ENCODE measurements around the gene PQBP1.

PQBP1 gene

DNA sequence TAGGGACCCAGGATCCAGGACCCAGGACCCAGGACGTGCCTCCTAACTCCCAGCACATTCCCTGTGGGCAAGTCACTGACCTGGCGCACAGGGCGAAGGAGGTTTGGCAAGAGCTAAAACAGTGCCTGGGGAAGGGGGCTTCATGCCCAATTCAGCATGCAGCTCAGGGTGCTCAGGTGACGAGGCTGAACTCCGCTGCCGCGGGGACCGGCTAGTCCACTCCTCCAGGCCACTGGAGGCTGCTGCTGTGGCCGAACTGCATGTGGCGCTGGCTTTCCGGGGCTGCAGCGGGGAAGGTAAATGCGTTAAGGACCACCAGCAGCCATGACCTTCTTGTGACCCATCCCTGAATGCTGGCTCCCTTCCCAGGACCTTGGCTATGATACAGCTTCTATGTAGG, 26.0 kb downstream of the PQBP1 start:
- DNase-seq (ENCODE audit: low read depth in 2 of 2), result no peak

DNA sequence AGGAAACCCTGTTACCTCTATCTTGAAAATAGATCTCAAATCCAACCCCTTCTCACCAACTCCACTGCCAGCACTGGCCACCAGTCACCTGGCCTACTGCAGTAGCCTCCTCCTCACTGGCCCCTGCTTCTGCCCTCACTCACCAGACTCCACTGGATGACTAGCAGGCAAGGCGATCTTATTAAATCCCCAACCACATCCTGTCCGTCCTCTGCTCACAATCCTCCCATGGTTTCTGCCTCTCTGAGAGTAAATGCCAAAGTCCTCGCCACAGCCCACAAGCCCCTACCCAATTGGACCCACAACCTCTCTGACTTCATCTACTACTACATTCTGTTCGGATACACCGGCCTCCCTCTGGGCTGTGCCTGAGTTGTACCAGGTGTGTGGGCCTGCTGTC, 26.5 kb downstream of the PQBP1 start:
- no peak for DNase-seq (ENCODE audit: low read depth in 2 of 2)

DNA sequence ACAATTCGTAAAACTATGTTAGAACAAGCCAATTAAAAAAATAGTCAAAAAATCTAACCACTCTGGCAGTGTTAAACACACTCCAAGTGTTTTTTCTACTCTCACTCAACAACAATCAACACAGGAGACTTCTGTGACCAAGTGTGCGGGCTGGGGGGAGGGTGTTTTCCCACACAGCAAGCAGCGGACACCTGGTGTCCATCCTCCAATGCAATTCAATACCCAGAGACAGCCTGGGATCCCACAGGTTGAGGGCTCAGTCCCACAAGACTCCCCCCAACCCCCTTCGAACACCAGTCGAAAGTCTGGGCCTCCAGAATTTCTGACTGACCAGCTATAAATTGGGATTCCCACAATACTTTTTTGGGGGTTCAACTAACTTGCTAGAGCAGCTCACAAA, 29.4 kb downstream of the PQBP1 start:
- DNase-seq (ENCODE audit: low read depth in 2 of 2), result no peak

DNA sequence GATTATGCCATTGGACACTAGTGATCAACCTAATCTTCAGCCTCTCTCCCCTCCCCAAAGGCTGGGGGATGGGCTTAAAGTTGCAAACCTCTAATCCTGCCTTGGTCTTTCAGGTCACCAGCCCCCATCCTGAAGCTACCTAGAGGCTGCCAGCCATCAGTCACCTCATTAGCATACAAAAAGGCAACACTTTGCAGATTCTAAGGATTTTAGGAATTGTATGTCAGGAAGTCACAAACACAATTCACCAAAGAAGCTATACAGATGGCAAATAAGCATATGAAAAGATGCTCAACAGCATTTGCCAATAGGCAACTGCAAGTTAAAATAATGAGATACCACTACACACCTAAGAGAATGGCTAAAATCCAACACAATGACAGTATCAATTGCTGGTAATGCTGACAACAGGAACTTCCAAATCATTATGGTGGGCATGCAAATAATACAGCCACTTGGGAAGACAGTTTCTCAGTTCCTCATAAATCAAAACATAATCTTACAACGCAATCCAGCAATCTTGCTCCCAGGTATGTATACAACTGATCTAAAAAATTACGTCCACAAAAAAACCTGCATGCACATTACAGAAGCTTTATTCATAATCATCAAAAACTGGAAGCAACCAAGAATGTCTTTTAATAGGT, 30.1 kb downstream of the PQBP1 start:
- DNase-seq (ENCODE audit: low read depth in 2 of 2), result no peak

DNA sequence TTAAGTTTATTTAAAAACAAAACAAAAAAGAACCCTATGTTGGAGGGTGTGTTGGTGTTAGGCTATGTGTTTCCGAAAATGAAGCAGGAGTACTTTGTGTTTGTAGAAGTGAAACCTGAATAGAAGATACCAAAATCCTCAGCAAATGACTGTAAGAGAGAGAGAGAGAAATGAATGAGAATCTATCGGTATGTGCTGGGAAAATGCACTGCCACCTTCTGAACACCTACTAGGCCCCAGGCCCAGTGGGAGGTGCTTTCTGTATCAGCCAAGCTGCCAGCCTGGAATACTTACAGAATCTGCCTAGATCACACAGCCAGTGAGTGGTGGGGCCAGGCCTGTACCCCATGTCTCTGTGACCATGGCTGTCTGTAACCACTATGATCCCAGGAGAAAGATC, 36.0 kb downstream of the PQBP1 start:
- no peak for DNase-seq (ENCODE audit: low read depth in 2 of 2)

DNA sequence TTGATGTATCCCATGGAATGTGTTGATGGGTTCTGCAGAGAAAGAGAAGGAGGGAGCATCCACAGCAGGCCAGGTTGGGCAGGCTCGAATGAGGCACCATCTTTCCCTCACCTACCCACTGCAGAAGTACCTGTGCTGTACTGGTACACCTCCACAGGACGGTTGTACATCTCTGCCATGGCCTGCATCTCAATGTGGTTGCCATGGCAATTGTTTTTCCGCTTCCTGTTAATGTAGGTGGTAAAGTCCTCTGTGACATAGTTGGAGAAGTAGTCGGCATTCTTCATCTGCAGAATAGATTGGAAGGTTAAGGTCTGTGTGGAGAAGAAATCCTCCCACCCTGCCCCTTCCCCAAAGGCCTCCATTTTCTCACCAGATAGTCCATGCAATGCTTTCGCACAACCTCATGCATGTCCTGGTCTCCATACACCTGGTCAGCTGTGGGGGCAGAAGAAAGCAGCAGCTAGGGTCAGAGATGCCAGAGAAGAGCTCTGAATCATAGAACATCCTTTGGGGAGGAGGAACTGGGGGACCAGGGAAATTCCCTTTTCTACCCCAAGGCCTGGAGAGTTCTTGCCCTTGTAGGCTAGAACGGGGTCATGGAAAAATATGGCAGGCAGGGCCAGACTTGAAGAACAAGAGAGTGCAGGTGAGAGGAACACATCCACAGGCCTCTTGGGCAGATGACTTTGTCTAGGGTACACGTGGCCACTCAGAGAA, 37.0 kb downstream of the PQBP1 start:
- DNase-seq (ENCODE audit: low read depth in 2 of 2), result no peak

DNA sequence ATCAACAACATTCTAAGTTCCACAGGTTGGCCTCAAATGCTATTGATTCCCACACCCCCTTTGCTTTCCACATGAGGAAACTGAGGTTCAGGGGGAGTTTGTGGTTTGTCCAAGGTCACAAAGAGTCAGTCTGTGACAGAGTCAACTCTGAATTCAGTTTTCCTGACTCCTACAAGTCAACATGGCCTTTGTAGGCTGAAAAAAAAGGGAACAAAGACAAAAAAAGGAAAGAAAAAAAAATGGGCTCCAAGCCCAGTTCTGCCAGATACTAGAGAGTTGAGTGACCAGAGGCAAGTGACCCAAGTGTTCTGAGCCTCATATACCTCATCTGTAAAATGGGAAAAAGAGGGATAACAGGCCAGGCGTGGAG, 37.6 kb downstream of the PQBP1 start:
- DNase-seq (ENCODE audit: low read depth in 2 of 2), result no peak

DNA sequence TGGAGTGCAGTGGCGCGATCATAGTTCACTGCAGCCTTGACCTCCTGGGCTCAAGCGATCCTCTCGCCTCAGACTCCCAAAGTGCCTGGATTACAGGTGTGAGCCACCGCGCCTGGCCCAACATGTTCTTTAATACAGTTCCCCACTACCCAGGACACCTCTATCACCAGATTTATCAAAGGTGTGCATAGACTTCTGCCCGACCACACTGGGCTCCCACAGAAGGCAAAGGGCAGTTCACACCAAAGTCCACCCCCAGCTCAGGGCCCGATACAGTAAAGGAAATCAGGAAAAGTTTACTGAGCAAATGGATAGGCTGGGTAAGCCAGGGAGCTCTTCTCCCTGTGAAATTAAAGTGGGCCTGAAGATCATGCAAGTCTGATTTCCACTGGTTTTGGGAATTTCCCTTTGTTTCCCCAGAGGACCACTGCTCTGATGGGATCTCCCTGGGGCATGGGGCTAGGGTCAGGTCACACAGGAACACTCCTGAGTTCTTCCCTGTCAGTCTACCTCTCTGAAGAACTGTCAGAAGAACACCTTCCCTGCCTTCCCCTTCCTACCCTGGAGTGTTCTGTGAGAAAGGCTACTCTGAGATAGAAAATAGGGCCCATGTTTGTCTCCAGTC, 38.8 kb downstream of the PQBP1 start:
- no peak for DNase-seq (ENCODE audit: low read depth in 2 of 2)

DNA sequence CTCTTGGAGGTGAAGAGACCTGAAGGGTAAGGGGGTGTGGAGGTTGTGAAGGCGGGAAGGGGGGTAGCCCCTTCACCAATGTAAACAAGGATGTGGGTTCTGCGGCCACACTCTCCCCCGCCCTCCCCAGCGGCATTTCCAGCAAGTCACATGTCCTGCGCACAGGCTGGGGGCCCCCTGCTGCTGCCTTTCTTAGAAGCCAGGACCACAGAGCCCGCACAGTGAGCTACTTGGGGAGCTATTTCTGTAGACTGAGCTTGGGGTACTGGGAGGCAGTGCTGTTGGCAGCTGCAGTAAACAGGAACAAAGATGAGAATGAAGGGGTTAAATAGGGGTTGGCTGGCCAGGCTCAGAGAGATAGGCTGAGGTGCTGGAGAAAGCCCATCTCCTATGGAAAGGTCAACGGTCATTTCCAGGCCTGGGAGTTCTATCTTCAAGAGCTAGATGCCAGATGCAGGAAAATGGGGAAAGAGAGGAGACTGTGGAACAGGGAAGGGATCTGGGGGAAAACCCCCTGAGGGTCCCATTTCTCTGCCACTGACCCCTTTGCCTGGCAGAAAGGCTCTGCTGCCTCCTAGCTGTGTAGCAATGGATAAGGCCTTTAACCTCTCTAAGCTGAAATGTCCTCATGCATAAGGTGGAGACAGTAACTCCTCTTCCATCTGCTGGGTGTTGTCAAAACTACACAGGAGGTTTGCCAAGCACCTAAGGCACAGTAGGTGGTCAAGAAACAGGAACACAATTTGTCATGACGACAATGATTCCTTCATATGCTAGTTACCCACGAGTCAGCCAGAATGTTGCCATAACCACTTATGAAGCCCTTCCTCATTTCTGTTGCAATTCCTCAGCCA, 39.6 kb downstream of the PQBP1 start:
- peak; percentile 80 to 83 for DNase-seq (ENCODE audit: low read depth in 2 of 2)

DNA sequence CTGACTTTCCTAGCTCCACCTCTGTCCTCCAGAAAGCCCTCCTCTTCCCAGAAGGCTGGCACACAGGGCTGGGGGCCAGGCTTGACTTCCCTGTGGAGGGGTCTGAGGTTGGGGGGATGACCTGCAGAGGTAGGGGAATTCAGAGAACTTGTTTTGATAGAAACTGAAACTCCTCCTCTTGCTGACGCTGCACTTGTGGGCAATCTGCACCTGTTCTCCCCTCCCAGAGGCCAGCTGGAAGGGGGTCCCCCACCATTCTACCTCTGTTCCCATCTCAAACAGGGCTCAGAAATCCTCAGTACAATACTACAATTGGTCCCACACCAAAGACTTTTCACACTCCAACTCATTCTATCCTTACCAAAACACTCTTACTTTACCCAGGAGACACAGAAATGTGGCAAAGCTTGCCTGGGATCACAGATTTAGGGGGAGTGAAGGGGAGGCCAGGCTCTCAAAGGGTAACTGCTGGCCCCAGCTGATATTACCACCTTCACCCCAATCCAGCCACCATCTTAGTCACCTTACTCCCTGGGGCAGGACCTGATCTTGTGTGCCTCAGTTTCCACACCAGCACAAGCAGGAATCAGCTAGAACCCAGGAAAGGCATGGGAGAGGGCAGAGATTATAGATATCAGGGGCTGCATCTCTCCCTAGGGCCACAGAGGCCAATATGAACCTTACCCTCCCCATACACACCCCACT, 41.1 kb downstream of the PQBP1 start:
- DNase-seq (ENCODE audit: low read depth in 2 of 2), result no peak

DNA sequence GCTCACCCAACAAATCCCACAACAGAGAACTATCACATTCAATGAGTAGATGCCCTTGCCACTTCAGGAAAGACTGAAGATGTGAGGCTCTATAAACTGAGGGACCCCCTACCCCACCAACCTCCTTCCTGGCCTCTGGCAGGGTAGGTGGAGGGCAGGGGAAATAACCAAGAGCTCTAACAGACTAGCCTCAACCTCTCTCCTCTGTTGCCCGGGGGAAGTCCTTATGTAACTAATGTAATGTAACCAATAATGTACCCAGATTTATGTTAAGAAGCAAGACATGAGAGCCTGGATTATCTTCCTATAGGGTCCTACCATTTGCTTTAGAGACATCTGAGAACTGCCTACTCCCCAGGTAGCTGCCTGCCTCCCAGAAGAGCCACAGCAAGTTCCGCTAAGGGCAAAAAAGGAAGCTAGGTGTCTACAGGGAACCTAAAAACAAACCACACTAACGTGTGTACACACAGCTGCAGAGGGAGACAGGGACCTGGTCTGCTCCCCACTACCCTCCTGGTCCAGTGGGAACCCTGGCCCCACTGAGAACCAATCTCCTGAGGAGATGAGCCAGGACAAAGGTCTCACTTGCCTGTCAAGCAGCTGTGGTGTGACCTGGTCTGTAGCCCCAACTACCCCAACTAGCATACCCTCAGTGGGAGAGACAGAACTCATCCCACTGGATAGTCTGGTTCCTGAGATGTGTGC, 41.9 kb downstream of the PQBP1 start:
- DNase-seq (ENCODE audit: low read depth in 2 of 2), result no peak

DNA sequence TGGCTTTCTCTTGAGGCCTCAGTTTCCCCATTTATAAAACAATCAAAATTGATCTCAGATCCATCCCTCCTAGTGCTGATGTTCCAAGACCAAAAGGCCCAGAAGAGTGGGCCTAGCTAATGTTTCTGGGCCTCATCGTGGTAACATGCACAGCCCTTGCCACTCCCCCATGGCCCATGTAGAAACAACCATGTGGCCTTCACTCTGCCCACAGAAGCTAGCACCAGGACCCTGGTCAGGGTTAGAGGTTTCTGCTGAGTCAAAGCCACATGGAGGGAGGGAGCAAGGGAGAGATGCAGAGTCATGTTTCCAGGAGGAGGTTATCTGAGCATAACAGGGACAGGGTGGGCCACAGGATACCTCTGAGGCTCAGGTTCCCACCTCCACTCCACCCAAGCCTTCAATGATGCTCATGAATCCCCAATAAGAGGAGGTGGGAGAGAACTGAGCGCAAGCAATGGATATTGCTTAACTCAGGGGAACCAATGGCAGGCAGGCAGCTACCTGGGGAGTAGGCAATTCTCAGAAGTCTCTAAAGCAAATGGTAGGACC, 42.8 kb downstream of the PQBP1 start:
- DNase-seq (ENCODE audit: low read depth in 2 of 2), result no peak

DNA sequence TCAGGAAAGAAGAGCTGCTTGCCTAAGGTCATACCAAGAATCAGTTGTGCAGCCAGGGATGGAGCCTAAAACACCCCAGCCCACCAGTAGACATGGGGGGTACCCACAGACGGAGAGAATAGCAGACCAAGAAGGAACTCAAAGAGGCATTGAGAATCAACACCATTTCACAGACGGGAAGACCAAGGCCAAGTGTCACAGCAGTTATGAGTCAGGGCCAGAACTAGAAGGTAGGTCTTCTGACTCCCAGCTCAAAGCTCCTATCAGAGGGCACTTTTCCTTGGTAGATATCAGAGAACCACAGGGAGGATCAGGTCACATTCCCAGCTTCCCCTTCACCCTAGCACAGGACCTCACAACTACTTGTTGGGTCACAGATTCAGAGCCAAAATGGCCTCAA, 45.2 kb downstream of the PQBP1 start:
- DNase-seq (ENCODE audit: low read depth in 2 of 2), result no peak

DNA sequence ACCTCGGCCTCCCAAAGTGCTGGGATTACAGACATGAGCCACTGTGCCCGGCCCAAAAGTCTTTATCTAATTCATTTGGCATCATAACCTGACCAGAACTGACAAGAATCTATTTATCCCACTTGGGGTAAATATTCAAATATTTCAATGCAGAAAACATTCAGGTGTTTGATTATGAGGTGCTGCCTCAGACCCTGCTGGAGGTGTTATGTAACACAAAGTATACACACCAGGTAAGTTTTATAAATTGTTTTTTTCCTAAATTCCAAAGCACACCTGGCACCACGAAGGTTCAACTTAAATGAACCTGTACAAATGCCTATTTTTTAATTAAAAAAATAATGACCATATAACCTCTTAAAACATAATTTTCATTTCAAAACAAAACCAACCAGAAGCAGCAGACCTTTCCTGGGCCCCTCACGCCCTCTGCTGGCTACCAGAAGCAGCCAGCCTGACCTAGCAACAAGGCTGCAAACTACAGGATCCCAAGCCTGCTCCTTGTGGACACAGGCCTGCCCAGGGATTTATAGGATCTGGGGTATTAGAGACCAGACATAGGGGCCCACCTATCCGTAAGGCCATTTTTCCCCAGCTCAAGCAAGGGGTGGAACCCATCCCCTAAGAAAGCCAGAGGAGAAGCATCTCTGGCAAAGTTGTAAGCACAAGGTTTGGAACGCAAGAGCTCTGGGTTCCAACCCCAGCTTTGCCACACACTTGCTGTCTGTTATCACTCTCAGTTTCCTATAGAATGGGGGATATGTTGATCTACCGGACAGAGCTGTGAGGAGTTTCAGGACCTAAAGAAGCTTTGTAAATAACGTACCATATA, 48.0 kb downstream of the PQBP1 start:
- DNase-seq (ENCODE audit: low read depth in 2 of 2), result no peak

DNA sequence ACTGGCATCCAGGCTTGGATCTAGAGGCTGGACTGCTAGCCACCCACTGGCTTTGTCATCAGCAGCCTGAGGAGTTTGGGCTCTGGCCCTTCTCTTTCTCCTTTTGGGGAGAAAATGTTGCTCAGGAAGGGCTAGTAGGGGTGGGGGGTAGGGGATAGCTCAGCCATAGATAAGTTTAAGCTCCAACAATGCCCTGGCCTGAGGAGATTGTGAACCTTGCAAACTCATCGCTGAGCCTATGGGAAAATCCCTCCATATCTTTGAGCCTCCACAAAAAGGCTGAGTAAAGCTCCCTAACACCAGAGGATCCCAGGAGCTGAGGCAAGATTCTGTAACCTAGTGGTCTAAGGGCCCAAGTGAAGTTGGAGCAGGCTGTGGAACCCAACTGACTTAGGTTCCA, 50.9 kb downstream of the PQBP1 start:
- DNase-seq (ENCODE audit: low read depth in 2 of 2), result no peak
